Activated CD4-positive, alpha-beta T cell treated with anti-CD3 and anti-CD28 coated beads, Interleukin-2, Interleukin-4, amounts not matched to agents 100 ng/mL and 50 ng/mL, durations not matched to agents 16 hours and 8 hours (primary cell): Measurements from ENCODE around the gene CFAP119.
A peak's percentile ranks its signal among the peaks of the same experiment; 100 is the strongest.
"Not testable (repeated sequence)": the region's sequence is repeated elsewhere in the genome, so short reads cannot be mapped to it uniquely, and the experiment has no call there.

Experiments
- DNase-seq: peaks from one replicate; pipeline ENCODE4 v3.0.0-alpha.2; 2020; ENCODE audit warnings: low spot score

The CFAP119 gene

GRCh38 chr16:30761928-30762902 lies at the start of gene CFAP119, which contains the start of gene RNF40:
Gene CFAP119 (minus strand): TSS chr16:30762062. CDS start chr16:30761748, 314 bp downstream.
Gene RNF40 (plus strand): TSS chr16:30762322. CDS start chr16:30762546, 224 bp downstream.
- DNase-seq: peak; percentile 97

GRCh38 chr16:30809675-30810074 lies 47.8 kb upstream of the CFAP119 start:
- DNase-seq: not testable (repeated sequence)

GRCh38 chr16:30808890-30809426 lies 47.1 kb upstream of the CFAP119 start:
- not testable (repeated sequence) for DNase-seq

- no peak for DNase-seq
These were observed 46.3 kb upstream of the CFAP119 start for GRCh38 chr16:30808146-30808545.

GRCh38 chr16:30805370-30806169 lies 43.7 kb upstream of the CFAP119 start:
- no peak for DNase-seq

GRCh38 chr16:30805056-30805369 lies 43.2 kb upstream of the CFAP119 start:
- DNase-seq: no peak

- no peak for DNase-seq
These were observed 41.1 kb upstream of the CFAP119 start for GRCh38 chr16:30802936-30803335.

GRCh38 chr16:30797670-30798309 lies 35.9 kb upstream of the CFAP119 start:
- no peak for DNase-seq

GRCh38 chr16:30794634-30795033 lies 32.8 kb upstream of the CFAP119 start:
- DNase-seq: no peak

GRCh38 chr16:30793508-30794069 lies 31.7 kb upstream of the CFAP119 start:
- DNase-seq: no peak

GRCh38 chr16:30787613-30788378 lies 25.9 kb upstream of the CFAP119 start:
- no peak for DNase-seq

GRCh38 chr16:30786936-30787612 lies 25.2 kb upstream of the CFAP119 start, which contains the start of gene ZNF629:
Gene ZNF629 (minus strand): TSS chr16:30787205. CDS start chr16:30784482, 2,723 bp downstream.
- no peak for DNase-seq

- no peak for DNase-seq
These were observed 24.5 kb upstream of the CFAP119 start for GRCh38 chr16:30786115-30786935.

GRCh38 chr16:30785126-30786106 lies 23.6 kb upstream of the CFAP119 start:
- DNase-seq: no peak

GRCh38 chr16:30784215-30784614 lies 22.4 kb upstream of the CFAP119 start:
- no peak for DNase-seq

GRCh38 chr16:30783280-30784109 lies 21.6 kb upstream of the CFAP119 start:
- DNase-seq: no peak
